ENCODE measurements around the gene TMEM200A.

- TF ChIP-seq CTCF (IDR thresholded peaks at IDR 0.05; ENCODE audit: low read depth, low read length) (no peak), EZH2phosphoT487 (IDR thresholded peaks at IDR 0.05; ENCODE audit: low read depth) (no peak)
Observed at GRCh38 chr6:130376936-130377335, 11.1 kb downstream of the TMEM200A start.

All from OCI-LY3 (cell line).